Keratinocyte (primary cell): Measurements from ENCODE around the gene SH2D5. TPM values are rescaled to one million over a fixed set of nuclear protein-coding genes. Genes with fewer than 3 reads are reported as not detected.

Source experiments
- DNase-seq: peaks from one replicate; pipeline ENCODE4 v3.0.0-alpha.2; 2011; ENCODE audit warnings: low read depth, missing footprints, low spot score
- FAIRE-seq: peaks from 2 replicates; lab custom pipeline; 2011; peaks lifted over from hg19 to GRCh38; lab: Jason Lieb, UNC
- H2AFZ ChIP-seq: 2 replicates; pipeline ENCODE4 v1.6.0; 2012; ENCODE audit warnings: low read length, control low read depth, inconsistent platforms; ENCODE audit not compliant: control insufficient read depth
- H3K27ac ChIP-seq: 2 replicates; pipeline ENCODE4 v1.5.1; 2011; ENCODE audit warnings: low read length; ENCODE audit not compliant: control insufficient read depth, insufficient read depth
- H3K27me3 ChIP-seq: 3 replicates; pipeline ENCODE4 v1.6.0; 2011; ENCODE audit warnings: low read length; ENCODE audit not compliant: control insufficient read depth, insufficient read depth; ENCODE audit errors: extremely low read depth
- H3K36me3 ChIP-seq, 2 experiments: 2 replicates in 1 of 2; 3 replicates in 1 of 2; pipeline ENCODE4 v1.5.1; 2011; ENCODE audit warnings: low read length in 2 of 2, mild to moderate bottlenecking in 1 of 2; ENCODE audit not compliant: control insufficient read depth in 2 of 2, insufficient read depth in 2 of 2; ENCODE audit errors: extremely low read depth in 1 of 2
- H3K4me1 ChIP-seq: 3 replicates; pipeline ENCODE4 v1.5.1; 2011; ENCODE audit warnings: low read length; ENCODE audit not compliant: control insufficient read depth, insufficient read depth; ENCODE audit errors: extremely low read depth
- H3K4me2 ChIP-seq: 3 replicates; pipeline ENCODE4 v1.6.0; 2011; ENCODE audit warnings: low read depth, low read length; ENCODE audit not compliant: control insufficient read depth, insufficient read depth; ENCODE audit errors: extremely low read depth
- H3K4me3 ChIP-seq, 3 experiments: fragments of 200-600 bp in 1 of 3; sonication (generic) in 1 of 3; 2 replicates in 2 of 3; 3 replicates in 1 of 3; pipeline ENCODE4 v1.5.1; 2011 to 2016; ENCODE audit warnings: low read length in 3 of 3, mild to moderate bottlenecking in 3 of 3, control low read depth in 2 of 3, inconsistent platforms in 1 of 3, low read depth in 1 of 3, mixed read lengths in 1 of 3, mixed run types in 1 of 3, moderate library complexity in 1 of 3; ENCODE audit not compliant: control insufficient read depth in 2 of 3, insufficient read depth in 2 of 3; ENCODE audit errors: extremely low read depth in 1 of 3
- H3K79me2 ChIP-seq: 2 replicates; pipeline ENCODE4 v1.6.0; 2012; ENCODE audit warnings: low read length; ENCODE audit not compliant: control insufficient read depth, insufficient read depth
- H3K9ac ChIP-seq: 3 replicates; pipeline ENCODE4 v1.6.0; 2011; ENCODE audit warnings: low read length; ENCODE audit not compliant: control insufficient read depth, insufficient read depth; ENCODE audit errors: extremely low read depth
- H3K9me1 ChIP-seq: 3 replicates; pipeline ENCODE4 v1.6.0; 2011; ENCODE audit warnings: low read length; ENCODE audit not compliant: control insufficient read depth, insufficient read depth; ENCODE audit errors: extremely low read depth
- H3K9me3 ChIP-seq: 2 replicates; pipeline ENCODE4 v1.5.1; 2012; ENCODE audit warnings: low read depth, low read length; ENCODE audit not compliant: control insufficient read depth
- H4K20me1 ChIP-seq: 3 replicates; pipeline ENCODE4 v1.6.0; 2011; ENCODE audit warnings: low read length; ENCODE audit not compliant: control insufficient read depth, insufficient read depth; ENCODE audit errors: extremely low read depth
- EZH2 ChIP-seq: IDR thresholded peaks from one replicate; pipeline ENCODE4 v1.6.1; 2012; ENCODE audit warnings: inconsistent platforms, mild to moderate bottlenecking, low read length, moderate library complexity
- dilution Hi-C: fragments of 300-500 bp; cut with MboI; formaldehyde crosslinking; loops from one replicate; pipeline ENCODE4 v1.7.0; 2020; ENCODE audit warnings: low sequenced_read_pairs; ENCODE audit not compliant: extremely low pct_ligation_motif_present
- polyA plus RNA-seq, 5 experiments: library from polyadenylated mRNA; depleted of rRNA in 3 of 5; stranded (reverse) in 3 of 5; stranded (forward) in 1 of 5; unstranded in 1 of 5; fragments of >200 nt; gene quantifications; 1 replicate in 1 of 5; 2 replicates in 3 of 5; 3 replicates in 1 of 5; pipeline versions ENCODE4 v1.2.1 to v1.2.3, GENCODE V29; 2011 to 2012; ENCODE audit warnings: missing spikeins in 2 of 5, low read depth in 1 of 5, low replicate concordance in 1 of 5
- TF ChIP-seq, protein P1 (sequence below), 3 experiments: IDR thresholded peaks in 1 of 3; conservative IDR thresholded peaks in 1 of 3; optimal IDR thresholded peaks in 1 of 3; 2 replicates in 2 of 3; 3 replicates in 1 of 3; pipeline versions ENCODE3 to v1.5.1; 2011; ENCODE audit warnings: low read length in 3 of 3, mild to moderate bottlenecking in 3 of 3, moderate library complexity in 2 of 3, control low read depth in 1 of 3, inconsistent platforms in 1 of 3; ENCODE audit not compliant: insufficient read depth in 2 of 3; ENCODE audit errors: extremely low read depth in 1 of 3

Gene SH2D5
- polyA plus RNA-seq, 1 donor (not counting 4 experiments of a cell fraction or from before 2014, with no cell fraction given) = 60.8 TPM

DNA sequence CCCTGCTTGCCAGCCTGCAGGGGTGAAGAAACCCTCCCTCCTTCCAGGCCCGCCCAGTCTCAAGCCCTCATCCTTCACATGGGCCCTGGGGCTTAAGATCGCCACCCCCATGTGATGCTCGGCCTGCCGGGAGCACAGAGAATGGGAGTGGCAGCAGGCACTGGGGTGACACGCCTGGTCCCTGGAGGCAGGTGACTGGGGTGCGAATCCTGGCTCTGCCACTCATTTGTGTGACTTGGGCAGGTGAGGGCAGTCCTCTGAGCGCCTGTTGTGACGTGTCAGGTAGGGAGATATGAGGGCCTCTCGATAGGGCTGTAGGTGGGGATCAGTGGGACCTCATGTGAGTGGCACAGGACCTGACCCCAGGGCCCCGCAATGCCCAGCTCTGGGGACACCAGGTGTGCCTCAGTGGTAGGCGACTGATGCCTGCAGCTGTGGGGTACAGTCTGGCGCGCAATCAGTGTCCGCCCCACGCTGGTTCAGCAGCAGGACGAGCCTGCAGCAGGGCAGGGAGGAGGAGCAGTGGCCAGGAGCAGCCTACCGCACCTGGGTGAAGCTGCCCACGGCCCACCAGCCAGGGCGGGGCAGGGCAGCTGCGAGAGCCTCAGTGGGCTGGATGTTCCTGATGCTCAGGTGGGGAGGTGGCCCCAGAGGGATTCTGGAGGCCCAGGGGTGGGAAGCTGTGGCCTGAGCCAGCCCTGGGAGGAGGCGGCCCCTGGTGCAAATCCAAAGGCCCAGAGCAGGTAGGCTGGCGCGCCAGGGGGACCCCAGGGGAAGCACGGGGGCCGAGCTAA is 6.2 kb downstream of the SH2D5 start:
- Histone ChIP-seq H4K20me1 (peaks cover 5% of the 10 kb centered on the region), H2AFZ (no peak overlapping the region), H3K4me2 (peak overlapping the region; percentile 22), H3K9me1 (peaks cover 9% of the 10 kb centered on the region), H3K79me2 (peaks cover 64% of the 10 kb centered on the region), H3K27ac (no peak overlapping the region), H3K4me3 (no peak overlapping the region), H3K9me3 (peaks cover 2% of the 10 kb centered on the region), H3K4me1 (peaks cover 56% of the 10 kb centered on the region), H3K9ac (peak overlapping the region; percentile 22), H3K36me3 (peaks cover 45 to 76% of the 10 kb centered on the region in 2 experiments), H3K27me3 (no peaks in the 10 kb centered on the region)
- DNase-seq (peak; percentile 57), FAIRE-seq (no peak)
- TF ChIP-seq, protein P1, sequence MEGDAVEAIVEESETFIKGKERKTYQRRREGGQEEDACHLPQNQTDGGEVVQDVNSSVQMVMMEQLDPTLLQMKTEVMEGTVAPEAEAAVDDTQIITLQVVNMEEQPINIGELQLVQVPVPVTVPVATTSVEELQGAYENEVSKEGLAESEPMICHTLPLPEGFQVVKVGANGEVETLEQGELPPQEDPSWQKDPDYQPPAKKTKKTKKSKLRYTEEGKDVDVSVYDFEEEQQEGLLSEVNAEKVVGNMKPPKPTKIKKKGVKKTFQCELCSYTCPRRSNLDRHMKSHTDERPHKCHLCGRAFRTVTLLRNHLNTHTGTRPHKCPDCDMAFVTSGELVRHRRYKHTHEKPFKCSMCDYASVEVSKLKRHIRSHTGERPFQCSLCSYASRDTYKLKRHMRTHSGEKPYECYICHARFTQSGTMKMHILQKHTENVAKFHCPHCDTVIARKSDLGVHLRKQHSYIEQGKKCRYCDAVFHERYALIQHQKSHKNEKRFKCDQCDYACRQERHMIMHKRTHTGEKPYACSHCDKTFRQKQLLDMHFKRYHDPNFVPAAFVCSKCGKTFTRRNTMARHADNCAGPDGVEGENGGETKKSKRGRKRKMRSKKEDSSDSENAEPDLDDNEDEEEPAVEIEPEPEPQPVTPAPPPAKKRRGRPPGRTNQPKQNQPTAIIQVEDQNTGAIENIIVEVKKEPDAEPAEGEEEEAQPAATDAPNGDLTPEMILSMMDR (optimal IDR thresholded peaks at IDR 0.05 in 1 of 3, IDR thresholded peaks at IDR 0.05 in 1 of 3, conservative IDR thresholded peaks at IDR 0.05 in 1 of 3; ENCODE audit: extremely low read depth in 1 of 3, insufficient read depth in 2 of 3, low read length in 3 of 3) = no peak
- no peak for TF ChIP-seq EZH2
- dilution Hi-C loops = no loop called here

DNA sequence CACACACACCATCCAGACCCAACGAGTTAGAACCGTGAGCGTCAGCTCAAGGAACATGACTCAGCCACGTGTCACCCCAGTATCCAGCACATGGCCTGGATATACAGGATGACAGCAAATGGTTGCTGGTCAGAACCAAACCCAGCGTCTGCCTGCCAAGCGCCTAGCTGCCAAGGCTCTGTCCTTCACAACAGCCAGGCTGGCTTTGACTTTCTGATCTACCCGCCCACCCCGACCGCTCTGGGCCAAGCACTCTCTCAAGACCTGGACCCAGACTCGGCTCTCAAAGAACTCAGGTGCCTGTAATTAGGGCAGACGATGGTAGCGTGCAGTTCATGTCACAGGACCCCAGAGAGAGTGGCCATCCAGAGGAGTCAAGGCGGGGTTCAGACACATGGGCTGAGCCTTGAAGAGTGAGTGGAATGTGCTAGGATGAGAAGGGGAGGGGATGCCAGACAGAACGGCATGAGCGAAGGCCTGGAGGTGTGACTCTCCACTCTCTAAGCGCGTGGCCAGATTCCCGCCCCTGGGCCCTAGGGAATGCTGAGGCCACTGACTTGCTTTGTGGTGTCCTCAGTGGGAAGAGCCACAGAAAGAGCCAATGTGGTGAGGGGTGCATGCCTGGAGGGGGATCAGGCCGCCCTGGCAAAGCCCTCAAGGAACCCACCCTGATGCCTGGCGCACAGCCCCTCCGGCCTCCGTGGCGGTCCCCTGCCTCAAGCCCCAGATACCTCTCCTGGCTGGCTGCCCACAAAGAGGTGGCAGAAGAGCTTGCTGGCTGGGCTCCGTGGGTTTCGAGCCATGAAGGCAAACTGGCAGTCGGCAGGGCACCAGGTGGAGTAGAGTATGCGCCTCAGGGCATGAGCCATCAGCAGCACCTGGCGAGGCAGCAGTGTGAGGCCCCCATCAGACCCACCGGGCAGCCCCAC is 7.0 kb downstream of the SH2D5 start:
- peak; percentile 93 for FAIRE-seq
- peaks cover 51% of the 10 kb centered on the region for H3K4me1 ChIP-seq
- H3K27me3 ChIP-seq = no peaks in the 10 kb centered on the region
- TF ChIP-seq, protein P1 (optimal IDR thresholded peaks at IDR 0.05 in 1 of 3, IDR thresholded peaks at IDR 0.05 in 1 of 3, conservative IDR thresholded peaks at IDR 0.05 in 1 of 3; ENCODE audit: extremely low read depth in 1 of 3, insufficient read depth in 2 of 3, low read length in 3 of 3) = no peak
- TF ChIP-seq EZH2 = no peak
- H3K9me1 ChIP-seq = peaks cover 9% of the 10 kb centered on the region
- no peak overlapping the region for H3K4me2 ChIP-seq
- peak overlapping the region; percentile 67 for H3K27ac ChIP-seq
- H3K79me2 ChIP-seq = peaks cover 55% of the 10 kb centered on the region
- H3K4me3 ChIP-seq = peak overlapping the region in 1 of 3 experiments; percentile 11
- H3K9ac ChIP-seq = peak overlapping the region; percentile 40
- peaks cover 5% of the 10 kb centered on the region for H4K20me1 ChIP-seq
- DNase-seq = peak; percentile 80
- peaks cover 44 to 75% of the 10 kb centered on the region in 2 experiments for H3K36me3 ChIP-seq
- H2AFZ ChIP-seq = no peak overlapping the region
- H3K9me3 ChIP-seq = peaks cover 2% of the 10 kb centered on the region
- dilution Hi-C loops = no loop called here
